ENCODE data around the gene HIRA.
A peak's percentile ranks its signal among the peaks of the same experiment; 100 is the strongest.

DNA sequence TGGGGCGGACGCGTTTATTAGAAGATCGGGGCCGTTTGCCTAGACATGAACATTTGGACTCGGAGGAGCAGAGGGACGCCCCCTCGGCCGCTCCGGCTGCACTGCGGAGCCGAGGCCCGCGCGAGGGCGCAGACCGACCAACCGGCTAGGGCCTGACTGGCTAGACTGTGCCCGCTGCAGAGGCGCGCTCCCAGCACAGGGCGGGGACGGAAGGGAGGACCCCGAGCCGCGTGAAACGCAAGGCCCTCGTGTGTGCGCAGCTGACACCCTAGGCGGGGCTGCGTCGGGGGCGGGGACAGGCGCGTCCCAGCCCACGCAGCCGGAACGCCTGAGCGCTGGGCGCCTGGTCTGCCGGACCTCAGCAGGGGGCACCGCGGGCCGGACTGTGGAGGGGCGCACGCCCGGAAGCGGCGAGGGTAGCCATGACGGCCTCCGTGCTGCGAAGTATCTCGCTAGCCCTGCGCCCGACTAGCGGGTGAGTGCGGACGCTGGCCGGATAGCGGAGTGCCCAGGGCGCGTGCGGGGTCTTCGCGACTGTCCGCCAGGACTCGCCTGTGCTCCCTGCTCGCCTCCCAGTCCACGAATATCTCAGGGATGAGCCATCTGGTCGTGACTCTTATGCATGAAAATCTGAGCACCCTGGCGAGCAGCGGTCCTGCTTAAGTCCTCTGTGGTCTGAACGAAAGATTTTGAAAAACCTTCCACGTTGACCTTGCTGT is 759 bp upstream of the HIRA start, which contains the start of gene MRPL40:
- TF ChIP-seq ESRRA (IDR thresholded peaks at IDR 0.05; ENCODE audit: borderline replicate concordance, low read length), result no peak
- TF ChIP-seq, protein P1, sequence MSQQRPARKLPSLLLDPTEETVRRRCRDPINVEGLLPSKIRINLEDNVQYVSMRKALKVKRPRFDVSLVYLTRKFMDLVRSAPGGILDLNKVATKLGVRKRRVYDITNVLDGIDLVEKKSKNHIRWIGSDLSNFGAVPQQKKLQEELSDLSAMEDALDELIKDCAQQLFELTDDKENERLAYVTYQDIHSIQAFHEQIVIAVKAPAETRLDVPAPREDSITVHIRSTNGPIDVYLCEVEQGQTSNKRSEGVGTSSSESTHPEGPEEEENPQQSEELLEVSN (IDR thresholded peaks at IDR 0.05; ENCODE audit: borderline replicate concordance, low read depth), result peak; percentile 49
- TF ChIP-seq, protein P2, sequence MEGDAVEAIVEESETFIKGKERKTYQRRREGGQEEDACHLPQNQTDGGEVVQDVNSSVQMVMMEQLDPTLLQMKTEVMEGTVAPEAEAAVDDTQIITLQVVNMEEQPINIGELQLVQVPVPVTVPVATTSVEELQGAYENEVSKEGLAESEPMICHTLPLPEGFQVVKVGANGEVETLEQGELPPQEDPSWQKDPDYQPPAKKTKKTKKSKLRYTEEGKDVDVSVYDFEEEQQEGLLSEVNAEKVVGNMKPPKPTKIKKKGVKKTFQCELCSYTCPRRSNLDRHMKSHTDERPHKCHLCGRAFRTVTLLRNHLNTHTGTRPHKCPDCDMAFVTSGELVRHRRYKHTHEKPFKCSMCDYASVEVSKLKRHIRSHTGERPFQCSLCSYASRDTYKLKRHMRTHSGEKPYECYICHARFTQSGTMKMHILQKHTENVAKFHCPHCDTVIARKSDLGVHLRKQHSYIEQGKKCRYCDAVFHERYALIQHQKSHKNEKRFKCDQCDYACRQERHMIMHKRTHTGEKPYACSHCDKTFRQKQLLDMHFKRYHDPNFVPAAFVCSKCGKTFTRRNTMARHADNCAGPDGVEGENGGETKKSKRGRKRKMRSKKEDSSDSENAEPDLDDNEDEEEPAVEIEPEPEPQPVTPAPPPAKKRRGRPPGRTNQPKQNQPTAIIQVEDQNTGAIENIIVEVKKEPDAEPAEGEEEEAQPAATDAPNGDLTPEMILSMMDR (IDR thresholded peaks at IDR 0.05), result no peak
- TF ChIP-seq CHD2 (IDR thresholded peaks at IDR 0.05; ENCODE audit: low read length, partially characterized antibody), result no peak
- no peak for TF ChIP-seq CHD4 (IDR thresholded peaks at IDR 0.05; ENCODE audit: borderline replicate concordance)
- no peak for TF ChIP-seq BHLHE40 (IDR thresholded peaks at IDR 0.05; ENCODE audit: low read depth, low read length)
- 0 out of 2 replicates have a peak, but pooled peaks have one; percentile 40 for TF ChIP-seq RFX5 (IDR thresholded peaks at IDR 0.05)
- TF ChIP-seq, protein P3, sequence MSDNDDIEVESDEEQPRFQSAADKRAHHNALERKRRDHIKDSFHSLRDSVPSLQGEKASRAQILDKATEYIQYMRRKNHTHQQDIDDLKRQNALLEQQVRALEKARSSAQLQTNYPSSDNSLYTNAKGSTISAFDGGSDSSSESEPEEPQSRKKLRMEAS (IDR thresholded peaks at IDR 0.05), result peak; percentile 92
- peak; percentile 82 for TF ChIP-seq POLR2A (IDR thresholded peaks at IDR 0.05; ENCODE audit: low read length)
- TF ChIP-seq CEBPB (IDR thresholded peaks at IDR 0.05), result no peak

Data from A549 (cell line).